C4-2B (cell line): ENCODE results near the gene PPARD.
A peak's percentile ranks its signal among the peaks of the same experiment; 100 is the strongest.
"Not testable (repeated sequence)": the region's sequence is repeated elsewhere in the genome, so short reads cannot be mapped to it uniquely, and the experiment has no call there.

ENCODE experiments used
- H3K27ac ChIP-seq: fragments of 450-650 bp; 2 replicates; pipeline ENCODE4 v1.5.1; 2017
- ZFX ChIP-seq: fragments of 450-650 bp; IDR thresholded peaks from 2 replicates; pipeline ENCODE4 v1.6.1; 2017
- TF ChIP-seq, protein P1 (sequence below): fragments of 450-650 bp; conservative IDR thresholded peaks from 2 replicates; pipeline ENCODE4 v1.5.1; 2017; ENCODE audit warnings: mild to moderate bottlenecking

The PPARD gene

DNA sequence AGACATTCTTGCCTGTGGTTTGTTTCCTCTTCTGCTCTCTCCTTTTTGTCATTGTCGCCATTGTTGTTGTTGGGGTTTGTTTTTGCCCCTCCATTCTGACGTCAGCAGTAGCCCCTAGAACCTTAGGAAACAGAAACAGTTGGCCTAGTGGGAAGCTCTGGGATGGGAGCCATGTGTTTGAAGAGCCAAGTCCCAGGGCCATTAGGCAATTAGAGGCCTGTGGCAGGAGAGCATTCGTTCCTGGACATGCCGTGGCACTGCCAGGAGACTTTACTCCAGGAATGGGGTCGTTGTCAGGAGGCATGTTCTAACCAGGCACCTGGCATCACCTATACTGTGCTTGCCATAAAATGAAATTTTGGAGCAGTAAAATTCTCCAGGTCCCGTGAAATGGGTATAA is 39.7 kb downstream of the PPARD start:
- TF ChIP-seq ZFX, result no peak
- TF ChIP-seq, protein P1, sequence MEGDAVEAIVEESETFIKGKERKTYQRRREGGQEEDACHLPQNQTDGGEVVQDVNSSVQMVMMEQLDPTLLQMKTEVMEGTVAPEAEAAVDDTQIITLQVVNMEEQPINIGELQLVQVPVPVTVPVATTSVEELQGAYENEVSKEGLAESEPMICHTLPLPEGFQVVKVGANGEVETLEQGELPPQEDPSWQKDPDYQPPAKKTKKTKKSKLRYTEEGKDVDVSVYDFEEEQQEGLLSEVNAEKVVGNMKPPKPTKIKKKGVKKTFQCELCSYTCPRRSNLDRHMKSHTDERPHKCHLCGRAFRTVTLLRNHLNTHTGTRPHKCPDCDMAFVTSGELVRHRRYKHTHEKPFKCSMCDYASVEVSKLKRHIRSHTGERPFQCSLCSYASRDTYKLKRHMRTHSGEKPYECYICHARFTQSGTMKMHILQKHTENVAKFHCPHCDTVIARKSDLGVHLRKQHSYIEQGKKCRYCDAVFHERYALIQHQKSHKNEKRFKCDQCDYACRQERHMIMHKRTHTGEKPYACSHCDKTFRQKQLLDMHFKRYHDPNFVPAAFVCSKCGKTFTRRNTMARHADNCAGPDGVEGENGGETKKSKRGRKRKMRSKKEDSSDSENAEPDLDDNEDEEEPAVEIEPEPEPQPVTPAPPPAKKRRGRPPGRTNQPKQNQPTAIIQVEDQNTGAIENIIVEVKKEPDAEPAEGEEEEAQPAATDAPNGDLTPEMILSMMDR, result no peak
- H3K27ac ChIP-seq, result no peak overlapping the region

DNA sequence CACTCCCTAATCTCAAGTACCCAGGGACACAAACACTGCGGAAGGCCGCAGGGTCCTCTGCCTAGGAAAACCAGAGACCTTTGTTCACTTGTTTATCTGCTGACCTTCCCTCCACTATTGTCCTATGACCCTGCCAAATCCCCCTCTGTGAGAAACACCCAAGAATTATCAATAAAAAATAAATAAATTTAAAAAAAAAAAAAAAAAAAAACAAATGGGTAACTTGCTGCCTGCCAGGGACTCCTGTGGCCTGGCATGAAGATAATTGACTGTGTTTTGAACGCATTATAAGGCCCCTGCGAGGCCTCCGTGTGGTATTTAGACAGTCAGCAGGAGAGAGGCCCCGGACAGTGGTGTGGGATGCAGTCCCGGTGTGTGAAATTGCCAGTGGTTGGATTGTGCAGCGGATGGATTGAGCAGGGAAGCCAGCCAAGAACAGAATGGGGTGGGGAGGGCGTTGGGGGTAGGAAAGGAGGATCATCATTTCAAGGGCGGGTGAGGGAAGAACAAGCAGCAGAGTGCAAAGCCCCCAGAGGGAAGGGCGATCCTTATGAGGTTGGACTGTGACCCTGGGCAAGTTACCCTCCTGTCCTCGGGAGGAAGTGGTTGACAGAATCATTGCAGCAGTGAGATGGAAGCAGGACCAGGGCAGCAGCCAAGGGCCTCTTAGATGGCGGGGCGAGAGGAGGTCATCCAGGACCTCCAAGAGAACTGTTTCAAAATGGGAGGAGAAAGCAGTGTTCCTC is 43.3 kb downstream of the PPARD start:
- H3K27ac ChIP-seq, result no peak overlapping the region

DNA sequence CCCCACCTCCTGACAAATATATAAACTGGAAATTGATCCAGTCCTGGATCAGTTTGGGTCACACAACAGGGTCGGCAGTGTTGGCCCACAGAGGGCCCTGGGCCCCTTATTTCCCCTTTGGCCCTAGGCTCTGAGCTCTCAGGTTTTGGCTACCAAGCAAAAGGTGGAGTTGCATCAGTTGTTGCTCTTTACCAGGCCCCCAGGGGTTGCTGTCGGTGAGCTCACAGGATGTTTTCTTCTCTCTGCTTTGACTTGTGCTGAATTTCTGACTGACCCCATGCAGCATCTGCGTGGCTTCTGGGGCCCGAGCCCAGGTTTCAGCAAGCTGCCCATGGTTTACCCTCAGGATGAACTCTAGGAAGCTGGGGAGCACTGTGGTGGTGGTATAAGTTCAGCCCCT is 44.6 kb downstream of the PPARD start:
- TF ChIP-seq, protein P1, result no peak
- no peak for TF ChIP-seq ZFX
- H3K27ac ChIP-seq, result no peak overlapping the region

More for the DNA sequence above, 43.3 kb downstream of the PPARD start:
- TF ChIP-seq, protein P1, result no peak
- TF ChIP-seq ZFX, result no peak

DNA sequence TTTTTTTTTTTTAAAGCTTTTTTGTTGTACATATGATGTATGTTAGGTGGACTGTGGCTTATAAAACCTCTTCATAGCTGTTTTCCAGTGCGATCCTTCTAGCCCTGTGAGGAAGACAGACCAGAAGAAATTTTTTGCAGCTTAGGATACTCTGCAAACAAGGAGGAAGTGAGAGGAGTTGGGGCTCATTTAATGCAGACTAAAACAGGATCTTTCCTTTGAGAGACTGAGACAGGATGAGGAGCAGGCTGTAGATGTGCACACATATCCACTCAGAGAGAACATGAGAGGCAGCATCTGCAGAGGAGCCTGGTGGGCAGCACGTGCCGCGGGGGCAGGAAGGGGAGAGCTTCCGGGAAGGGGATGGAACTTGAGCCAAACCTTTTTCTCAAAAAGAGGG is 45.7 kb downstream of the PPARD start:
- TF ChIP-seq, protein P1, result no peak
- TF ChIP-seq ZFX, result no peak

DNA sequence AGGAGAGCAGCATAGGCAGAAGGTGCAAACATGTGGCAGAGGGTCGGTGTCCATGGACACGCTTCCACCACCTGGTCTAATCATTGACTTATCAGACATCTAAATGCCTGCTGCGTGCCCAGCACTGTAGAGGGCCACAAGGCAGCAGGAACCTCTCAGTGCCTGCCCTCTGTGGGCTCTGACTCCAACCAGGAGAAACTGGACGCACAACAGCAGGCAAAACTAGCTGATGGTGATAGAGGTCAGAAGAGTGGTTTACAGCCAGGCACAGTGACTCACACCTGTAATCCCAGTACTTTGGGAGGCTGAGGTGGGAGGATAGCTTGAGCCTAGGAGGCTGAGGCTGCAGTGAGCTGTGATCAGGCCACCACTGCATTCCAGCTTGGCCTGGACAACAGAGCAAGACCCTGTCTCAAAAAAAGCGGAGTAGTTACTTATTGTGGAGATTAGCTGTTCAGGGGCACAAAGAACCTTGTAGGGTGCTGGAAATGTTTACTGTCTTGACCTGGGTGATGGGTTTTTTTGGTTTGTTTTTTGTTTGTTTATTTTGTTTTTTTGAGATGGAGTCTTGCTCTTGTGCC is 46.5 kb downstream of the PPARD start:
- TF ChIP-seq, protein P1, result no peak
- TF ChIP-seq ZFX, result no peak
- H3K27ac ChIP-seq, result no peak overlapping the region

More for the DNA sequence above, 45.7 kb downstream of the PPARD start:
- no peak overlapping the region for H3K27ac ChIP-seq

DNA sequence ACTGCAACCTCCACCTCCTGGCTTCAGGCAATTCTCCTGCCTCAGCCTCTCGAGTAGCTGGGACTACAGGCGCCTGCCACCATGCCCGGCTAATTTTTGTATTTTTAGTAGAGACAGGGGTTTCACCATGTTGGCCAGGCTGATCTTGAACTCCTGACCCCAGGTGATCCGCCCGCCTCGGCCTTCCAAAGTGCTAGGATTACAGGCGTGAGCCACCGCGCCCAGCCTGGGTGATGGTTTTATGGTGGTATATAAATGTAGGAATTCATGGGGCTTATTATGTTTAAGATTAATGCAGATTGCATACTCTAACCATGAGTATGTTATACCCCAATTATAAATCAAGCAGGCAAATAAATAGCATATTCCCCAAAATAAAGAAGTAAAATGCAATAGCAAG is 47.0 kb downstream of the PPARD start:
- not testable (repeated sequence) for H3K27ac ChIP-seq

DNA sequence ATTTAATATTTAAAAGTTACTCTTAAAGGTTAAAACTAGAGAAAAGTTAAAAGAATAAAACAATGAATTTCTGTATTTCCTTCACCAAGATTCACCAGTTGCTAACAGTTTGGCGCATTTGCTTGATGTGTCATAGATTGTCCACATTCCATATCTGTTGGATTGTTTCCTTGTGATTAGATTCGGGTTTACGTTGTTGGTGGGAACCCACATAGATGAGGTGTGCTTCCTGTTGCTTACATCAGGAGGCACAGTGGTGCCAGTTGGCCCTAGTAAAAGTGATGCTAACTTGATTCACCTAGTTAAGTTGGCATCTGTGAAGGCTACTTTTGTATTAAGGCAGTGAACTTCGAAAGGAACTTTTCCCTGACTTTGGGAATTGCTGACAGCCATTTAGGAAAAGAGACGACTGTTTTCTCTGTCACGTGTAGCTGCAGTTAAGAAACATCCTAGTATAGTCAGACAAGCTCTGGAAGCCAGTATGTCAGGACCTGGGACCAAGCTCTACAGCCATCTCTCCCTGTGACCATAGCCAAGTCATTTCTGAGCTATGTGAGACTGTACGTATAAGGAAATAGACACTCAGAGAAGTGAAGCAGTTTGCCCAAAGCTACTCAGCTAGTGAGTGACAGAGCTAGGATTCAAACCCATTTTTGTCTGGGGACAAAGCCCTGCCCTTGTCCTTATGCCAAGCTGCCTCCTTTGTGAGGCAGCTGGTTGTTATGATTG is 49.0 kb downstream of the PPARD start:
- H3K27ac ChIP-seq, result peak overlapping the region; percentile 67
- TF ChIP-seq, protein P1, result no peak
- no peak for TF ChIP-seq ZFX
